H1 (cell line): ENCODE measurements around the gene CHDH. TPM values are rescaled to one million over a fixed set of nuclear protein-coding genes. Genes with fewer than 3 reads are reported as not detected.

ENCODE experiments used
- CHD7 ChIP-seq: fragments of 300-600 bp; sonication (generic); IDR thresholded peaks from 2 replicates; pipeline ENCODE4 v1.7.1; 2012; ENCODE audit warnings: low read length, moderate library complexity, mild to moderate bottlenecking, inconsistent platforms; ENCODE audit not compliant: insufficient replicate concordance
- HDAC2 ChIP-seq, 2 experiments: fragments of 300-600 bp in 1 of 2; sonication (generic) in 1 of 2; IDR thresholded peaks; 2 replicates each; pipeline ENCODE4 v1.6.1; 2011 to 2012; ENCODE audit warnings: low read depth in 2 of 2, low read length in 2 of 2, mild to moderate bottlenecking in 2 of 2, moderate library complexity in 2 of 2, borderline replicate concordance in 1 of 2, inconsistent platforms in 1 of 2
- JUND ChIP-seq: IDR thresholded peaks from 2 replicates; pipeline ENCODE4 v1.6.1; 2011; ENCODE audit warnings: mild to moderate bottlenecking, improper control_type of control experiment, low read length
- RBBP5 ChIP-seq: IDR thresholded peaks from 2 replicates; pipeline ENCODE4 v1.7.1; 2012; ENCODE audit warnings: low read depth, mild to moderate bottlenecking, inconsistent platforms, low read length, moderate library complexity, borderline replicate concordance
- SP2 ChIP-seq: IDR thresholded peaks from 2 replicates; pipeline ENCODE4 v1.6.1; 2012; ENCODE audit warnings: mild to moderate bottlenecking, low read length, inconsistent platforms
- polyA plus RNA-seq, 7 experiments: library from polyadenylated mRNA; depleted of rRNA in 3 of 7; stranded (reverse) in 5 of 7; unstranded in 2 of 7; fragments of >200 nt in 5 of 7; fragments of 200-250 nt in 2 of 7; gene quantifications; 1 replicate in 5 of 7; 2 replicates in 1 of 7; 4 replicates in 1 of 7; pipeline versions ENCODE4 v1.2.1 to v1.2.3, GENCODE V29; 2011 to 2013; ENCODE audit warnings: missing spikeins in 2 of 7, mixed read lengths in 2 of 7
- total RNA-seq: library from RNA; stranded (reverse); fragmentation: NEBNext Ultra II Directional; extraction: Animal tissue kit (Norgen Biotek cat#: 25700); gene quantifications from 2 replicates; pipeline ENCODE4 v1.2.1, GENCODE V29; 2021

The CHDH gene
- total and polyA plus RNA-seq, 2 of the 8 experiments (the other 6 are each of a cell fraction or from before 2014, with no cell fraction given): 4.9 to 10.3 TPM

DNA sequence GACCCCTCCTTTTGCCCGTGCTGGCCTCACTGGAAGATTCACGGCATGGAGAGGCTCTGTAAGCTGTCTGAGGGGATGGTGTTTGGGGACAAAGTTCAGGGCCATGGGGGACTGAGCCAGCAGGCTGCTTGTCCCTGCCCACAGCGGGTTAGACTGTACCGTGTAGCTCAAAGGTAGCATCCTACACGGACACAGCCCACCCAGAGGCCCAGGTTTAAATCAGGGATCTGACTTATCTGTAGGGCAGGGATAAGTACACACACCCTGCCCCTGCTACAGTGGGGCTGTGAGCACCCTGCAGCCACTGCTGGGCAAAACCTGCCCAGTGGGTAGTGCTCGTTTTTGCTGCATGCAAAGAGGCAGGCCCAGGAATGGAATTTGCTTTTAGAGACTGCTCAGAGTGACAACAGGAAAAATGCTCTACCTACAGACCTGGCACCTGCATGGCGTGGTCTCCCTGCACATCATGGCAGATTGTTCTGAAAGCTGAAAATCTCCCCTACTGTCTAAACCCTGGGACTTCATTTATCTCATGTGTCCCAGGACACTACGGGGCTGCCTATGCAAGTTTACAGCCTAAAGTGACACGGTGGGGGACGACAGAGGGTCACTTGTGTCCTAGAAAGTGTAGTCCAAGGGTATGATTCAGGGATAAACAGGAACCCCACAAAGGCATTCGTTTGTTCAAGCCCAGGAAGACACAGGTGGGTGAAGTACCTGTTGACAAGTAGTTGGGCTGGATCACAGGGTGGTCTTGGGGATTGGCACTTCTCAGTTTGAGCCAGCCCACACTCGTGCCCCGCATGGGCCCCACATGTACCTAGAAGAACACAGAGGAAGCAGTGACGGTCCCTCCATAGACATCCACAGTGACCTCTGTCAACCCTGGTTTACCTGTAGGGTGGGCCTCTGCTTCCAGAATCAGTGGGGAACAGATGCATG, 27.7 kb downstream of the CHDH start (continued):
- TF ChIP-seq CHD7 (no peak), JUND (no peak), SP2 (no peak), RBBP5 (no peak), HDAC2 (IDR thresholded peaks at IDR 0.05; ENCODE audit: borderline replicate concordance in 1 of 2, low read depth in 2 of 2, low read length in 2 of 2) (no peak)
